HG03139 (cell line): ENCODE measurements around the gene HTRA3.

Experiments used
- ATAC-seq: cut with Tn5 transposase; IDR thresholded peaks from one replicate; pipeline ENCODE4 v1.9.1; 2021; ENCODE audit not compliant: unreplicated experiment

The HTRA3 gene

GRCh38 chr4:8265171-8265929, 4.2 kb upstream of the HTRA3 start:
- no peak for ATAC-seq

GRCh38 chr4:8266088-8266487, 3.5 kb upstream of the HTRA3 start:
- no peak for ATAC-seq

- ATAC-seq: no peak
Measured at GRCh38 chr4:8266508-8266907, 3.0 kb upstream of the HTRA3 start.

GRCh38 chr4:8267077-8267476, 2.5 kb upstream of the HTRA3 start:
- no peak for ATAC-seq

GRCh38 chr4:8268211-8268610, 1.3 kb upstream of the HTRA3 start:
- ATAC-seq: no peak

GRCh38 chr4:8268901-8269534, 536 bp upstream of the HTRA3 start:
- no peak for ATAC-seq

- ATAC-seq: no peak
Measured at GRCh38 chr4:8270418-8270771, 841 bp downstream of the HTRA3 start.

- no peak for ATAC-seq
Measured at GRCh38 chr4:8270912-8271815, 1.6 kb downstream of the HTRA3 start.

GRCh38 chr4:8271821-8272220, 2.3 kb downstream of the HTRA3 start:
- no peak for ATAC-seq

GRCh38 chr4:8272472-8273428, 3.2 kb downstream of the HTRA3 start:
- ATAC-seq: no peak

- no peak for ATAC-seq
Measured at GRCh38 chr4:8273450-8273849, 3.9 kb downstream of the HTRA3 start.

- no peak for ATAC-seq
Measured at GRCh38 chr4:8274066-8274652, 4.6 kb downstream of the HTRA3 start.

- no peak for ATAC-seq
Measured at GRCh38 chr4:8274765-8275547, 5.4 kb downstream of the HTRA3 start.

- ATAC-seq: no peak
Measured at GRCh38 chr4:8275548-8275910, 6.0 kb downstream of the HTRA3 start.

- ATAC-seq: no peak
Measured at GRCh38 chr4:8276358-8277240, 7.0 kb downstream of the HTRA3 start.

- ATAC-seq: no peak
Measured at GRCh38 chr4:8277356-8278008, 7.9 kb downstream of the HTRA3 start.

- no peak for ATAC-seq
Measured at GRCh38 chr4:8278009-8278395, 8.4 kb downstream of the HTRA3 start.
